GM18526 (cell line): ENCODE data around the gene GPR32.

Experiments used
- POLR2A ChIP-seq: IDR thresholded peaks from 3 replicates; pipeline ENCODE4 v1.6.1; 2011; ENCODE audit not compliant: insufficient read length; ENCODE audit errors: extremely low read depth

The GPR32 gene

GRCh38 chr19:50817941-50818858 is 47.9 kb downstream of the GPR32 start:
- peak; percentile 56 for TF ChIP-seq POLR2A

DNA sequence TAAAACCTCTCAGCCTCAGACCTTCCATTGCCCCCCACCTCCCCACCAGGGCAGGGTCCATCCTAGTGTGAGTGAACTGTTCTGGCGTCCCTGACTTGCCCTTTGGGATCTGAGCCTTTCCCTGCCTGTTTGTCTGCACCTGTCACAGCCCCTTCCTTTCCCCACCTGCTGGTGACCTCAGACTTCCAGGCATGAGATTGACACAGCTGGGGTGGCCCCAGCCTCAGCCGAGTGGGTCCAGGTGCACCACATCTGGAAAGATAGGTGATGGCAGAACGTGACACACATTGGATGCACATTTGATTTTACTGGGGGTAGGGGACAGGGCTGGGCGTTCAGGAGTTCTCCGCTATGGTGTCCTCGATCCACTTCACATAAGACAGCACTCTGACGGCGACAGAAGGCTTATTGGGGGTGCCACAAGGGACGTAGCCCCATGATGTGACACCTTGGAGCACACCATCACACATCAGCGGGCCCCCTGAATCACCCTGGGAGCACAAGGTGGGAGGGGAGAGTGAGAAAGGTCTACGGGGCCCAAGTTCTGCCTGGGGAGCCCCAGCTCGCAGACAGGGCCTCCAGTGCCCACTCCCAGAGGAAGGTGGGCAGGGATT is 48.7 kb downstream of the GPR32 start:
- TF ChIP-seq POLR2A: no peak

DNA sequence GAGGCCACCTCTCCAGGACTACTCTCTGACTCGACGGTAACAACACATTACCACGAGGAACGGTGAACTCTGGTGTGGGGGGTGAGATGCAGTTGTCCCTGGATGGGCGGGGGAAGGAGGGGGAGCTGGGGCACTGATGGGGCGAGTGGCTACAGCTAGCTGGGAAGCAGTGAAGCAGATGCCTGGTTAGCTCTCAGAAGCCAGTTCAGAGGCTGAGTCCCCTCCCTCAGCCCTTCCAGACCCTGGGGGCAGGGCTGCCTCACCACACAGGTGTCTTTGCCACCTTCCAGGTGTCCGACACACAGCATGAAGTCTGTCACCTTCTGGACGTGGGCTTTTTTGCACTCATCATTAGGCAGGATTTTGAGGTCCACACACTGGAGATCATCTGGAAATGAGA is 49.4 kb downstream of the GPR32 start:
- no peak for TF ChIP-seq POLR2A

GRCh38 chr19:50820086-50820485 is 49.8 kb downstream of the GPR32 start:
- no peak for TF ChIP-seq POLR2A

- peak; percentile 30 for TF ChIP-seq POLR2A
These were observed 50.4 kb downstream of the GPR32 start for GRCh38 chr19:50820549-50821247.

DNA sequence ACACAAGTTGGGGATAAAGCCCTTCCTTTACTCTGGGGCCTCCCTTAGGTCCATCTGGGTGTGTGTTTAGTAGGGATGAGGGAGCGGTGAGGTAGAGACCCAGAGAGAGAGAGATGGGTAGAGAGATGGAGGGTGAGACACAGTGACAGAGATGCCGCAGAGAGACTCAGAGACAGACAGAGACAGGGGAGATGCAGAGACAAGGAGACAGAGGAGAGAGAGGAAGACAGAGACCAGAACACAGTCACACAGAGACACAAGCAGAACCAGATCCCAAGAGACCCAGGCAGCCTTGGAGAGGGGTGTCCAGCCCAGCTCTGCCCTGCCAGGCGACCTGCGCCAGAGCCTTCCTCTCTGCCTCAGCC is 51.0 kb downstream of the GPR32 start:
- no peak for TF ChIP-seq POLR2A
